ENCODE measurements around the gene FAM228B.

FAM228B gene

DNA sequence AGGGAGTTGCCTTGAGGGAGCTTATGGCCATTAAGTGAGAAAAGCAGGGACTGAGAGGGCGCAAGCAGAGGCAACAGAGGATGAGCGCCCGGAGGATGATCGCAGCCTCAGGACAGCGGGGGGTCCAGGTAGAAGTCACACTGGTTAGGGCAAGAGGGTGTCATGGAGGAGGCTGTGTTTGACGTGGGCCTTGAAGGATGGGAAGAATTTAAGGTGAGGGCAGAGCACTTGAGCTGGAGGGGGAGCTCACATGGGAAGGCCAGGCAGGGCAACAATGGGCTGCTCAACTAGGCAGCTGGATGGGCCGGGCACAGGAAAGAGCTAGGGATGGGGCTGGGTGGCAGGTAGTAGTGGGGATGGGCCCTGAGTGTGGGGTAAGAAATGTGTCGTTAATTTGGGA, 83.4 kb downstream of the FAM228B start:
- DNase-seq, result no peak

DNA sequence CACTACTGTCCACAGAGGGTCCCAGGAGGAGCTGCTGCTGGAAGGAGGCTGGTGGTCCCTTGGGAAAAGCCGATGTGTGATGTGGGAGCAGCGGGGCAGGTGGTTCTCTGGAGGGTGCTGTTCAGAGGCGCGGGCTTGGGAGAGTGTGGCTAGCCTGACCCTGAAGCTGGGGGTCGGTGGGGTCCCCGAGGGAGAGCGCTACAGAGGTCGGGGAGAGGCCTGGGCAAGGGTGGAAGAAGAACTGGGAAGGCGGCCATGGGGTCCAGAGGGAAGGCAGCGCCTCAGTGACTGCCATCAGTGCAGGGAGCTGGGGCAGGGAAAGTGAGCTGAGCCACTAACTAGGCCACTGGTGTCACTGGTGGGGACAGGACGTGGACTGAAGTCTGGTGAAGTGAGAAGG, 84.1 kb downstream of the FAM228B start:
- DNase-seq, result no peak

DNA sequence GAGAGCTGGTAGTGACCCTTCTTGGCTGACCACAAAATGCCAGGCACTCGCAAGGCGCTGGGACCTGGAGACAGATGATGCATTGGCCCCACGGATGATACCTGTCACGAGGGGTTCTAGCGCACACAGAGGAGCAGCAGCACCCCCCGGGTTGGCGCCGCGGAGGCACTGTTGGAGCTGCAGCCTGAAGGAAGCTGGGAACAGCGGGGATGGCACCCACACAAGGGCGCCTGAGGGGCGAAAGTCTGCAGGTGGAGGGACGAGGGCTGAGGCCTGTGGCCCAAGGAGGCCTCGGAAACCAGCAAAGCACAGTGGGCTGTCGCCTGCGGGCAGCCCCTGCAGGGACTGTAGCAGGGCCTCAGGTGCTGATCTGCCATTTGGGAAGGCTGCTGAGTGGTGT, 85.2 kb downstream of the FAM228B start:
- no peak for DNase-seq

DNA sequence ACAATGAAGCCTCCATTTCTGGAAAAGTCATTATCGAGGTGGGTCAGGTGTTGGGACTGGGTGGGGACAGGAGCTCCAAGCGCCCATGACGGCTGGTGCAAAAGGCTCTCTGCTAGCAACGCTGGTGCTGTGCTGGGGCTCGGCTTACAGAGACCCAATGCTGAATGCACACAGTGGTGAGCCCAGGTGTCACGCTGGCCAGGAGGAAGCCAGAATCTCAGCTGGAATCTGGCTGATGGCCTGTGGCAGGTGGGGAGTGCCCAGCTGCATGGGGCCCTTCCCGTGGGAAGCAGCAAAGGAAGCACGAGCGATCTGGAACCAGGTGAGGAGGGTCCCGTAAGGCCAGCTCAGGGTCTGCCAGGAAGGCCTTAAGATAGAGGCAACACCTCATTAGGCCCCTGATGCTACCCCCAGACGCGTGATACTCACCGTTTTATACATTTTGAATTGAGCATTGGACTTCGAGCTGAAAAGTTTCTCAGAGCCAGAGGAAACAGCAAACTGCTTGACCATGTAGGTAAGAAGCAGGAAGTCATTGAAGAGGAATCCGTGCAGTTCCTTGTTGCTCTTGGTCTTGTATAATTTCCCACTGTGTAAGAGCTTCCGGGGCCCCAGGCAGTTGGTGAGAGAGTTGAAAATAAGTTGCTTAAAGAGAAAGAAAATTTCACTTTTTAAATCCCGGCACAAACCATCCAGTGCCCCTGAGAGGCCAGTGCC, 86.3 kb downstream of the FAM228B start:
- no peak for DNase-seq

DNA sequence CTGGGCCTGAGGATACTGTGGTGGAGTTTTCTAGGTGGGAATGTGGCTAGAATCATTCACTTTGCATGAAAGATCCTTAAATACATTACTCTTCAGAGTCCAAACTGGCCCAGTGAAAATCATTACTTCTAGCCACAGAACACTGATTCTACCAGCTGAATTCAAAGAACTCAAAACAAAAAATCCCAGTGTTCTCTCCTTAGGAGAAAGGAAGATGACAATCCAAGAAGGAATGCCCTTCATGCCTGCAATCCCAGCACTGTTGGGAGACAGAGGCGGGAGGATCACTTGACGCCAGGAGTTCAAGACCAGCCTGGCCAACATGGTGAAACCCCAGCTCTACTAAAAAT, 86.8 kb downstream of the FAM228B start:
- no peak for DNase-seq

DNA sequence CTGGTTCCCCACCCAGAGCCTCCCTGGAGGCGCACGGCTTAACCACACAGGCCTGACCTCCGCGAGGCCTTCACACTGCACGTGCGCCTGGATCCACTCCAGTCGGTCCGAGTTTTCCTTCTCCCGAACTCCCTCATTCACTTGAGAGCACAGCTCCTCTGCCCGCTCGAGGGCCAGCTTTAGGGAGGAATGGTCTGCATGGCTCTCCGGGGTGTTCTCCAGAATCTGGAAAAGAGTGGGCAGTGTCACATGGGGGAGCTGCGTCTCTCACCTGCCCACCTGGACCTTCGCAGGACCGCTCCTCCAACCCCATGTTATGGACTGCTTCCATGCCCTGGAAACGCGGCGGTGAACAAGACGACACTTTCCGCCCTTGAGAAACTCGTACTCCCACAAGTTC, 87.5 kb downstream of the FAM228B start:
- no peak for DNase-seq

DNA sequence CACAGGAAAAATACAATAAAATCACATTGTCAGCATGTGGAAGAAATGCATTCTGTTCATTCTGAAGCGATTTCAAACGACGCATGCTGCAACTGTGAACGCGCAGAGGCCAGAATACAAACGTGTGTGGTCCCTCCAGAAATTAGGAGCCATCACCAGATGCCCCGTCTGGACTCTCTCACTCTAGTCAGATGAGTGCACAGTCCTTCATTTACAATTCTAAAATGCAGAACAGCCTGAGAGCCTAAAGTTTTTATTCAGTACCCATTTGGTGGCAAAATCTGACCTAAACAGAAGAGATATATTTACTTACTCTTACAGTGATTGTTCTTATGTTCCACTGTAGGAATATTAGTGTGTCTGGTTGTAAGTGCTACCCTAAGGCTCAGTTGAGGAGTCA, 88.1 kb downstream of the FAM228B start:
- no peak for DNase-seq

DNA sequence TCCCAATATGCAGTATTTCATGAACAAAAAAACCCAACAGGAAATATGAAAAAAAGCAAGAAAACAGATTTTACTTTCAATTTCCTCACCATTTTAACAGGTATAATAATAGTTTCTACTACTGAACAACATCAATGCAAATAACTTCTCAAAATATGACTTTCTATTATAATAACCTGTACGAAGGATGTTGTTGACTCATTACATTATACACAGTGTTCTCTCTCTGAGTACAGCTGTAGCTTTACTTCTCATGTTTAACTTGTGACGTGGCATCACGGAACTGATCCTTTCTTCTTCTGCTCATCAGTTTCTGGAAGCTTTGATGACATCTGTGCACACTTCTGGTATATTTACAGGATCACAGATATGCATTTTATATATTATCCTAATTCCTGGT, 91.6 kb downstream of the FAM228B start:
- DNase-seq, result no peak

Data from NCI-H82 (cell line).